Kidney (tissue), 14 donors: ENCODE measurements around the gene ADPRHL1. TPM values are rescaled to one million over a fixed set of nuclear protein-coding genes. Genes with fewer than 3 reads are reported as not detected.

Source experiments
- DNase-seq, 5 donors: peaks; one replicate each; pipeline ENCODE4 v3.0.0-alpha.2; 2013 to 2020
- FAIRE-seq: peaks from 2 replicates; lab custom pipeline; 2012; peaks lifted over from hg19 to GRCh38; lab: Jason Lieb, UNC
- H3K27ac ChIP-seq, 2 donors: one replicate each; pipeline ENCODE4 v1.7.0; 2013; ENCODE audit warnings: low read depth in 2 of 2, low read length in 2 of 2, inconsistent platforms in 1 of 2
- H3K27me3 ChIP-seq: one replicate; pipeline ENCODE4 v1.7.1; 2013; ENCODE audit warnings: low read length, inconsistent platforms; ENCODE audit not compliant: control insufficient read depth, insufficient read depth
- H3K36me3 ChIP-seq, 3 donors: one replicate each; pipeline versions ENCODE4 v1.7.0 to v1.7.1; 2013; ENCODE audit warnings: low read length in 3 of 3, control low read depth in 1 of 3, inconsistent platforms in 1 of 3; ENCODE audit not compliant: insufficient read depth in 3 of 3, control insufficient read depth in 2 of 3
- H3K4me1 ChIP-seq, 3 donors: one replicate each; pipeline versions ENCODE4 v1.7.0 to v1.7.1; 2013; ENCODE audit warnings: low read length in 3 of 3, inconsistent platforms in 1 of 3, low read depth in 1 of 3; ENCODE audit not compliant: control insufficient read depth in 2 of 3, insufficient read depth in 2 of 3
- H3K4me3 ChIP-seq, 3 donors: one replicate each; pipeline versions ENCODE4 v1.7.0 to v1.8.1; 2013; ENCODE audit warnings: low read length in 3 of 3, control low read depth in 1 of 3, inconsistent platforms in 1 of 3
- H3K9ac ChIP-seq, 3 donors: one replicate each; pipeline versions ENCODE4 v1.7.0 to v1.7.1; 2013; ENCODE audit warnings: low read length in 3 of 3, control low read depth in 1 of 3, inconsistent platforms in 1 of 3
- H3K9me3 ChIP-seq, 3 donors: one replicate each; pipeline versions ENCODE4 v1.7.0 to v1.7.1; 2013; ENCODE audit warnings: low read length in 3 of 3, control low read depth in 1 of 3, inconsistent platforms in 1 of 3; ENCODE audit not compliant: control insufficient read depth in 2 of 3, insufficient read depth in 1 of 3
- intact Hi-C: fragments of 100-400 bp; cut with DNase I; formaldehyde crosslinking; loops from one replicate; pipeline ENCODE4 v1.11.1; 2022
- polyA plus RNA-seq: library from polyadenylated mRNA; stranded (reverse); fragments of 350-450 nt; fragmentation: Illumina TruSeq; extraction: RNeasy Lipid Tissue Mini Kit (QIAGEN cat#74804); gene quantifications from one replicate; pipeline ENCODE4 v1.2.3, GENCODE V29; 2014; ENCODE audit warnings: low read depth, low replicate concordance; ENCODE audit not compliant: insufficient read depth
- total RNA-seq: library from RNA; stranded (reverse); fragmentation: NEBNext Ultra II Directional; extraction: Animal tissue kit (Norgen Biotek cat#: 25700); gene quantifications from one replicate; pipeline ENCODE4 v1.2.1, GENCODE V29; 2021
- TF ChIP-seq, protein P1 (sequence below): IDR thresholded peaks from 3 replicates; pipeline ENCODE4 v1.5.1; 2012; ENCODE audit warnings: mild to moderate bottlenecking, moderate library complexity, borderline replicate concordance; ENCODE audit not compliant: insufficient read depth; ENCODE audit errors: extremely low read depth
- donor health status: control.
- donor health status: control.
- donor health status: control.
- donor health status: control.
- donor health status: control.
- donor health status: DM: yes; HTN: yes; CAD: no.
- donor health status: Normal renal cell carcinoma (clear cell type).

Gene ADPRHL1
- total and polyA plus RNA-seq, 2 donors from 2014 or later = 1.1 to 1.5 TPM

DNA sequence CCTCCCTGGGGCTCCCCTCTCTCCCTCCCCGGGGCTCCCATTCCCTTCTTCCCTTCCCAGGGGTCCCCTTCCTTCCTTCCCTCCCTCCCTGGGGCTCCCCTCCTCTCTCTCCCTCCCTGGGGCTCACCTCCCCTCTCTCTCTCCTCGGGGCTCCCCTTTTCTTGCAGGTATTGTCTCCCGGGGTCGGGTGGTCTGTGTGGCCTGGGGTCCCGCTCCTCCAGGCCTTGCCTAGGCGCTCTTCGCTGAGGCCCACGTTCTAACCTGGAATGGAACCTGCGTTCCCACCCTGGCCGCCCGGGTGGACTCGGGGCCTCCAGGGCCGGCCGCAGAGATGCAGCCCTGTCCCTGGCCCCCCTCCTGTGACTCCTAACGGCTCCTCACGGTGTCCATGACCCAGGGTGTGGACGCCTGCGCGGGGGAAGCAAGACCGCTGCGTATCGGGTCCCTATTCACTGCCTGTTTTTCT lies 38.2 kb upstream of the ADPRHL1 start:
- Histone ChIP-seq H3K9me3 (no peaks in the 10 kb centered on the region), H3K9ac (peak overlapping the region; percentile 31 to 71 (median 62)), H3K36me3 (peaks cover 0 to 7% (median 2%) of the 10 kb centered on the region in 3 donors), H3K4me3 (peak overlapping the region; percentile 41 to 72 (median 59)), H3K27ac (peak overlapping the region; percentile 38 to 47), H3K27me3 (no peaks in the 10 kb centered on the region), H3K4me1 (peaks cover 0 to 13% (median 6%) of the 10 kb centered on the region in 3 donors)
- DNase-seq (peak in 4 of 5 donors; percentile 47 to 83 (median 74)), FAIRE-seq (no peak)
- intact Hi-C loops = no loop called here
- TF ChIP-seq, protein P1, sequence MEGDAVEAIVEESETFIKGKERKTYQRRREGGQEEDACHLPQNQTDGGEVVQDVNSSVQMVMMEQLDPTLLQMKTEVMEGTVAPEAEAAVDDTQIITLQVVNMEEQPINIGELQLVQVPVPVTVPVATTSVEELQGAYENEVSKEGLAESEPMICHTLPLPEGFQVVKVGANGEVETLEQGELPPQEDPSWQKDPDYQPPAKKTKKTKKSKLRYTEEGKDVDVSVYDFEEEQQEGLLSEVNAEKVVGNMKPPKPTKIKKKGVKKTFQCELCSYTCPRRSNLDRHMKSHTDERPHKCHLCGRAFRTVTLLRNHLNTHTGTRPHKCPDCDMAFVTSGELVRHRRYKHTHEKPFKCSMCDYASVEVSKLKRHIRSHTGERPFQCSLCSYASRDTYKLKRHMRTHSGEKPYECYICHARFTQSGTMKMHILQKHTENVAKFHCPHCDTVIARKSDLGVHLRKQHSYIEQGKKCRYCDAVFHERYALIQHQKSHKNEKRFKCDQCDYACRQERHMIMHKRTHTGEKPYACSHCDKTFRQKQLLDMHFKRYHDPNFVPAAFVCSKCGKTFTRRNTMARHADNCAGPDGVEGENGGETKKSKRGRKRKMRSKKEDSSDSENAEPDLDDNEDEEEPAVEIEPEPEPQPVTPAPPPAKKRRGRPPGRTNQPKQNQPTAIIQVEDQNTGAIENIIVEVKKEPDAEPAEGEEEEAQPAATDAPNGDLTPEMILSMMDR = no peak

DNA sequence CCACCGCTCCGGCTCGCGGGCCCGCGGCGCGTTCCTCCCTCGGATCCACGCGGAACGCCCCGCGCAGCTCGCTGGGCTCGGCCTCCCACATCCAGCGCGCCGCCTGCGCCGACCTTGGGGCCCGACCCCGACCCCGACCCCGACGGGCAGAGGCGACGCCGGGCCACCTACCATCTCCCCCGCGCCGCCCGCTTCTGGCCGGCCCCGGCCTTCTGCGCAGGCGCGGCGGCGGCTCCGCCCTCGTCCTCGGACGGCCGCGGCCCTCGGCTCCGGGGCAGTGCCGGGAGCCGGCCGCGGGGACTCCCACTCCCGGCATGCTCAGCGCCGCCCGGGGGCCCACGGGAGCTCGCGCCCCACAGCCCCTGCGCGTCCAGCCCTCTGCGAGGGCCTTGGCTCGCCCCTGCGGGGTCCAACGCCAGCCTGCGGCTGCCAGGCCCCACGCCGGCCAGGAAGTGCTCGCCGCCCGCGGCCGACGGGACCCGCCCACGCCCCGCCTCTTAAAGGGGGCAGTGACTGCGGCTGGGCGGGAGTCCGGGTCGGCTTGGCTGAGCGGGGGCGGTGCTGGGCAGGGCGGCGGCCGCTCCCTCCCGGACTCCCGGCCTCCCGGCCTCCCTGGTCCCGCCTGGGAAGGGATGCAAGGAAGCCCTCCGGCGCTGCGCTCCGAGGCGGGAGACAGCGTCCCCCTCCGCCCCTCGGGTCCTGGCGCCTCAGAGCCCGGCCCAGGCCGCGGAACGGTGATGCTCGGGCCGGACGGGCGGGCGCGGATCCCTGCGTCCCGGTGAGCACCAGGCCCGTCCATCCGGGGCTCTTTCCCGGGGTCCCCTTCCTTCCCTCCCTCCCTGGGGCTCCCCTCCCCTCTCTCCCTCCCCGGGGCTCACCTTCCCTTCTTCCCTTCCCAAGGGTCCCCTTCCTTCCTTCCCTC lies 37.5 kb upstream of the ADPRHL1 start, which contains the start of gene DCUN1D2:
TSS of gene DCUN1D2 (minus strand) at position 216 of the 922 bp plus-strand sequence. CDS start at position 174, 42 bp downstream.
- no peak for FAIRE-seq
- peak within 1 kb of the TSS; percentile 51 to 71 (median 62) for H3K9ac ChIP-seq
- intact Hi-C loops = no loop called here
- no peaks in the 10 kb centered on the region for H3K27me3 ChIP-seq
- H3K4me3 ChIP-seq = peak within 1 kb of the TSS; percentile 59 to 80 (median 78)
- no peaks in the 10 kb centered on the region for H3K9me3 ChIP-seq
- peaks cover 0 to 3% (median 2%) of the 10 kb centered on the region in 3 donors for H3K36me3 ChIP-seq
- TF ChIP-seq, protein P1 = no peak
- peak within 1 kb of the TSS; percentile 47 to 49 for H3K27ac ChIP-seq
- DNase-seq = peak; percentile 94 to 98 (median 97)
- H3K4me1 ChIP-seq = peaks cover 0 to 13% (median 6%) of the 10 kb centered on the region in 3 donors

DNA sequence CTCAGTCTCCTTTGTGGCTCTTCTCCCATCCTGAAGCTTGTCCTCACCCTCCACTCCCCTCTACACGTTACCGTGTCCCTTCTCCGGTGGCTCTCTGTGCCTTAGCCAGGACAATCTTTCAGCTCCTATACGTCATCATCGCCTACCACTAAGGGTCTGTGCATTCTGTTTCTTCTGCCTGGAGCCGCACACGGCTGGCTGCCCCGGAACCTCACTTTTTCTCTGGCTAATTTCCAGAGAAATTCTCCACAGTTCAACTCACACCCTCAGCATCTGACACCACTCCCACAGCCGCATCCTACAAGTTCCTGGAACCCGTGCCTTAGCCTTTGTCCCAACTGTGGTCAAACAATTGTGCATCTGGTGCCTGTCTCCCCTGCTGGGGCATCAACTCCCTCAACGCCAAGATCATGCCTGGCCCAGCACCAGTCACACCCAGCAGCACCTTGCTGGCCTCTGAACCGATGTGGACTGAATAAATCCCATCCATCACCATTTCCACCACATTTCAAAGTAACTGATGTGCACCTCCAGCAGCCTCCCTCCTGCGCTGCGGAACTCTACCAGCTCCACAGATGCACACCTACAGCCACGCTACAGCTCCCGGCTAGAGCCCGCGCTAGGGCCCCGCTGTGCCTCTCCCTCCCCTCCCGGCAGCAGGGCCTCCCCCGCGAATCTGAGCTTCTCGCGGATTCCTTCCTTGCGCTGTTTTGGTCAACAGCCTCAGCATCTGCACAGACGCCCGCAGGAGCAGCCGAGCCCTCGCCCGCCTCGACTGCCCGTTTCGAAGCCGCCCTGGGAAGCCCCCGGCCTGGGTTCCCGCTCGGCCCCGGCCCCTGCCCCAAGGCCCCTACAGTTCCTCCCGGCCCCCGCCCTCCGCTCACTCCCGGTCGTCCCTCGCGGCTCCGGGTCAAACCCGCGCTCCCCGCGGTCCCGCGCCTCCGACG lies 36.5 kb upstream of the ADPRHL1 start:
- Histone ChIP-seq H3K9me3 (no peaks in the 10 kb centered on the region), H3K9ac (peak overlapping the region; percentile 29 to 68 (median 51)), H3K4me3 (peak overlapping the region; percentile 57 to 80 (median 78)), H3K27ac (peak overlapping the region; percentile 47 to 49), H3K36me3 (no peaks in the 10 kb centered on the region), H3K4me1 (peaks cover 0 to 13% (median 6%) of the 10 kb centered on the region in 3 donors), H3K27me3 (no peaks in the 10 kb centered on the region)
- TF ChIP-seq, protein P1 = no peak
- DNase-seq = peak; percentile 69 to 82 (median 80)
- intact Hi-C loops = no loop called here
- no peak for FAIRE-seq
